ENCODE results near the gene PNMA6E.

- no peak for TF ChIP-seq CTCF (IDR thresholded peaks at IDR 0.05 in 2 of 3, conservative IDR thresholded peaks at IDR 0.05 in 1 of 3; ENCODE audit: insufficient read depth in 2 of 3, low read depth in 1 of 3, low read length in 3 of 3)
- no peak for TF ChIP-seq SNAPC5 (CRISPR knock-in tag; IDR thresholded peaks at IDR 0.05)
- TF ChIP-seq KDM2B (CRISPR knock-in tag; IDR thresholded peaks at IDR 0.05) = no peak
- TF ChIP-seq ZBTB43 (CRISPR knock-in tag; IDR thresholded peaks at IDR 0.05) = no peak
- TF ChIP-seq CBFB (CRISPR knock-in tag; IDR thresholded peaks at IDR 0.05) = no peak
- TF ChIP-seq EZH2 (IDR thresholded peaks at IDR 0.05; ENCODE audit: borderline replicate concordance, low read depth, low read length) = no peak
- TF ChIP-seq MAFG (tag; conservative IDR thresholded peaks at IDR 0.05) = no peak
- no peak for TF ChIP-seq TEAD1 (CRISPR knock-in tag; IDR thresholded peaks at IDR 0.05)
- TF ChIP-seq POLR2A (conservative IDR thresholded peaks at IDR 0.05) = no peak
Measured at GRCh38 chrX:153411988-153412574, 10.9 kb upstream of the PNMA6E start.

Data from K562 (cell line).